Gastrocnemius medialis (tissue), 4 donors: Measurements from ENCODE around the gene PLEKHO1.

Source experiments
- CTCF ChIP-seq, 5 experiments: fragments of 450-650 bp in 3 of 5; fragments of 200-600 bp in 2 of 5; sonication (generic) in 2 of 5; IDR thresholded peaks in 4 of 5; conservative IDR thresholded peaks in 1 of 5; 1 replicate in 4 of 5; 2 replicates in 1 of 5; pipeline ENCODE4 v1.5.1; 2016 to 2019; ENCODE audit warnings: antibody characterized with exemption in 5 of 5, mild to moderate bottlenecking in 3 of 5, moderate library complexity in 3 of 5
- POLR2A ChIP-seq, 2 donors: fragments of 450-650 bp; IDR thresholded peaks; one replicate each; pipeline ENCODE4 v1.6.1; 2017; ENCODE audit warnings: antibody characterized with exemption in 2 of 2, mild to moderate bottlenecking in 2 of 2, moderate library complexity in 2 of 2

- no peak for TF ChIP-seq POLR2A (IDR thresholded peaks at IDR 0.05)
- no peak for TF ChIP-seq CTCF (IDR thresholded peaks at IDR 0.05 in 4 of 5, conservative IDR thresholded peaks at IDR 0.05 in 1 of 5)
Measured at GRCh38 chr1:150142083-150142482, 7.6 kb upstream of the PLEKHO1 start.
